H1 (cell line): ENCODE measurements around the gene KRIT1. TPM values are rescaled to one million over a fixed set of nuclear protein-coding genes. Genes with fewer than 3 reads are reported as not detected.

Source experiments
- CTCF ChIA-PET: fragments of 300-600 bp; sonication (Branson Sonifier 250); formaldehyde crosslinking; loops from one replicate; lab custom pipeline; 2021; ENCODE audit not compliant: partially characterized antibody; lab: Charles Lee
- POLR2A ChIA-PET: fragments of 300-600 bp; sonication (Branson Sonifier 250); formaldehyde crosslinking; loops from one replicate; lab custom pipeline; 2021; ENCODE audit warnings: inconsistent platforms; ENCODE audit not compliant: partially characterized antibody; lab: Charles Lee
- DNase-seq, 2 experiments: peaks; one replicate each; pipeline versions ENCODE4 v3.0.0 to v3.0.0-alpha.2; 2010 to 2022; ENCODE audit warnings: low spot score in 2 of 2, low read depth in 1 of 2, mixed read lengths in 1 of 2
- FAIRE-seq: peaks from 2 replicates; lab custom pipeline; 2011; peaks lifted over from hg19 to GRCh38; lab: Jason Lieb, UNC
- H2AFZ ChIP-seq: 2 replicates; pipeline ENCODE4 v1.8.1; 2012; ENCODE audit warnings: low read length, inconsistent platforms
- H2AK5ac ChIP-seq: 2 replicates; pipeline ENCODE4 v1.6.1; 2013; ENCODE audit warnings: low read depth, low read length
- H2BK120ac ChIP-seq: replicated peaks from 2 replicates; pipeline ENCODE3; 2013; ENCODE audit warnings: low read depth, low read length, inconsistent platforms
- H2BK12ac ChIP-seq: 2 replicates; pipeline ENCODE4 v1.6.1; 2013; ENCODE audit warnings: low read depth, low read length
- H2BK15ac ChIP-seq: 2 replicates; pipeline ENCODE4 v1.6.1; 2013; ENCODE audit warnings: low read length
- H2BK20ac ChIP-seq: 2 replicates; pipeline ENCODE4 v1.6.1; 2013; ENCODE audit warnings: low read length
- H2BK5ac ChIP-seq: 2 replicates; pipeline ENCODE4 v1.6.1; 2013; ENCODE audit warnings: low read depth, low read length
- H3K14ac ChIP-seq: 2 replicates; pipeline ENCODE4 v1.6.1; 2013; ENCODE audit warnings: inconsistent platforms; ENCODE audit not compliant: insufficient read length
- H3K18ac ChIP-seq: 2 replicates; pipeline ENCODE4 v1.6.1; 2013; ENCODE audit warnings: low read length; ENCODE audit errors: extremely low read depth
- H3K23ac ChIP-seq: 2 replicates; pipeline ENCODE4 v1.6.1; 2013; ENCODE audit warnings: inconsistent platforms; ENCODE audit not compliant: insufficient read length
- H3K23me2 ChIP-seq: 2 replicates; pipeline ENCODE4 v1.6.1; 2013; ENCODE audit warnings: low read depth, low read length
- H3K27ac ChIP-seq: 2 replicates; pipeline ENCODE4 v1.6.1; 2011; ENCODE audit warnings: low read depth, low read length, inconsistent platforms
- H3K27me3 ChIP-seq, 4 experiments: replicated peaks in 1 of 4; 1 replicate in 1 of 4; 2 replicates in 3 of 4; pipeline versions ENCODE4 v1.6.1 to v1.8.1; 2011 to 2013; ENCODE audit warnings: low read length in 3 of 4, mild to moderate bottlenecking in 3 of 4, inconsistent platforms in 2 of 4, mixed read lengths in 2 of 4, moderate library complexity in 1 of 4; ENCODE audit not compliant: control insufficient read depth in 3 of 4, insufficient read depth in 3 of 4; ENCODE audit errors: extremely low read depth in 1 of 4
- H3K36me3 ChIP-seq, 4 experiments: 2 replicates each; pipeline versions ENCODE4 v1.6.1 to v1.8.1; 2011 to 2013; ENCODE audit warnings: mild to moderate bottlenecking in 4 of 4, low read length in 3 of 4, moderate library complexity in 2 of 4, control low read depth in 1 of 4, inconsistent platforms in 1 of 4; ENCODE audit not compliant: insufficient read depth in 4 of 4, control insufficient read depth in 2 of 4
- H3K4ac ChIP-seq: replicated peaks from 2 replicates; pipeline ENCODE3; 2013; ENCODE audit warnings: low read length, low read depth, mixed read lengths, inconsistent platforms; ENCODE audit not compliant: insufficient read length
- H3K4me1 ChIP-seq, 4 experiments: replicated peaks in 1 of 4; 1 replicate in 1 of 4; 2 replicates in 3 of 4; pipeline versions ENCODE4 v1.6.1 to v1.8.1; 2011 to 2013; ENCODE audit warnings: low read length in 3 of 4, inconsistent platforms in 2 of 4, mixed read lengths in 1 of 4; ENCODE audit not compliant: insufficient read depth in 4 of 4, control insufficient read depth in 3 of 4
- H3K4me2 ChIP-seq, 2 experiments: 2 replicates each; pipeline versions ENCODE4 v1.6.1 to v1.8.1; 2011 to 2013; ENCODE audit warnings: low read depth in 2 of 2, low read length in 2 of 2, control low read depth in 1 of 2, inconsistent platforms in 1 of 2, mild to moderate bottlenecking in 1 of 2; ENCODE audit not compliant: insufficient read depth in 1 of 2
- H3K4me3 ChIP-seq, 4 experiments: fragments of 200-600, 300-600 bp in 1 of 4; sonication (generic), shearing (Covaris generic), sonication (Bioruptor Twin) in 1 of 4; 2 replicates each; pipeline versions ENCODE4 v1.5.1 to v1.8.1; 2011 to 2016; ENCODE audit warnings: low read length in 4 of 4, low read depth in 3 of 4, control low read depth in 2 of 4, inconsistent platforms in 2 of 4, mild to moderate bottlenecking in 2 of 4, mixed read lengths in 1 of 4, moderate library complexity in 1 of 4; ENCODE audit not compliant: insufficient read depth in 2 of 4; ENCODE audit errors: extremely low read depth in 1 of 4
- H3K56ac ChIP-seq: replicated peaks from 2 replicates; pipeline ENCODE3; 2013; ENCODE audit warnings: low read depth, mild to moderate bottlenecking, mixed read lengths, low read length, inconsistent platforms; ENCODE audit not compliant: insufficient read length
- H3K79me1 ChIP-seq: 2 replicates; pipeline ENCODE4 v1.6.1; 2013; ENCODE audit warnings: low read depth, low read length, control low read depth
- H3K79me2 ChIP-seq, 2 experiments: 2 replicates each; pipeline versions ENCODE4 v1.6.1 to v1.8.1; 2012 to 2013; ENCODE audit warnings: low read length in 2 of 2, mild to moderate bottlenecking in 2 of 2, inconsistent platforms in 1 of 2; ENCODE audit not compliant: insufficient read depth in 2 of 2, control insufficient read depth in 1 of 2
- H3K9ac ChIP-seq, 4 experiments: replicated peaks in 1 of 4; 1 replicate in 1 of 4; 2 replicates in 3 of 4; pipeline versions ENCODE4 v1.6.1 to v1.8.1; 2011 to 2013; ENCODE audit warnings: low read depth in 3 of 4, low read length in 3 of 4, control low read depth in 2 of 4, mild to moderate bottlenecking in 2 of 4, moderate library complexity in 2 of 4, inconsistent platforms in 1 of 4; ENCODE audit errors: extremely low read depth in 1 of 4
- H3K9me3 ChIP-seq, 2 experiments: 2 replicates each; pipeline versions ENCODE4 v1.6.1 to v1.8.1; 2012 to 2013; ENCODE audit warnings: mild to moderate bottlenecking in 2 of 2, moderate library complexity in 2 of 2, control low read depth in 1 of 2, inconsistent platforms in 1 of 2, low read depth in 1 of 2, low read length in 1 of 2, mixed read lengths in 1 of 2; ENCODE audit not compliant: insufficient read depth in 2 of 2
- H4K20me1 ChIP-seq, 2 experiments: replicated peaks in 1 of 2; 2 replicates each; pipeline versions ENCODE3 to v1.8.1; 2011 to 2013; ENCODE audit warnings: inconsistent platforms in 2 of 2, low read length in 2 of 2, mild to moderate bottlenecking in 1 of 2; ENCODE audit not compliant: insufficient read depth in 2 of 2, control insufficient read depth in 1 of 2
- H4K5ac ChIP-seq: 2 replicates; pipeline ENCODE4 v1.6.1; 2013; ENCODE audit warnings: low read length, low read depth, mixed read lengths, inconsistent platforms; ENCODE audit not compliant: insufficient read length
- H4K8ac ChIP-seq: 2 replicates; pipeline ENCODE4 v1.8.0; 2013; ENCODE audit warnings: mild to moderate bottlenecking, moderate library complexity, low read length, inconsistent platforms; ENCODE audit not compliant: insufficient read depth; ENCODE audit errors: extremely low read depth
- H4K91ac ChIP-seq: replicated peaks from 2 replicates; pipeline ENCODE3; 2013; ENCODE audit warnings: low read length, mixed read lengths, inconsistent platforms; ENCODE audit not compliant: insufficient read length
- BACH1 ChIP-seq: IDR thresholded peaks from 2 replicates; pipeline ENCODE4 v1.6.1; 2012; ENCODE audit warnings: low read length, improper control_type of control experiment
- CREB1 ChIP-seq: IDR thresholded peaks from 2 replicates; pipeline ENCODE4 v1.6.1; 2012; ENCODE audit warnings: inconsistent platforms
- EP300 ChIP-seq, 2 experiments: IDR thresholded peaks; 1 replicate in 1 of 2; 2 replicates in 1 of 2; pipeline ENCODE4 v1.6.1; 2011 to 2012; ENCODE audit warnings: low read depth in 2 of 2, low read length in 2 of 2, mild to moderate bottlenecking in 2 of 2, borderline replicate concordance in 1 of 2, inconsistent platforms in 1 of 2, moderate library complexity in 1 of 2
- JUN ChIP-seq: IDR thresholded peaks from 2 replicates; pipeline ENCODE4 v1.6.1; 2011; ENCODE audit warnings: low read depth, mild to moderate bottlenecking, improper control_type of control experiment, low read length
- KDM5A ChIP-seq: fragments of 200-600 bp; IDR thresholded peaks from 2 replicates; pipeline ENCODE4 v1.7.1; 2012; ENCODE audit warnings: mild to moderate bottlenecking, low read length, inconsistent platforms, mixed read lengths
- POU5F1 ChIP-seq: IDR thresholded peaks from 2 replicates; pipeline ENCODE4 v1.6.1; 2011; ENCODE audit warnings: low read depth, mild to moderate bottlenecking, low read length, moderate library complexity
- RFX5 ChIP-seq: IDR thresholded peaks from 2 replicates; pipeline ENCODE4 v1.6.1; 2011; ENCODE audit warnings: low read depth, low read length, improper control_type of control experiment, borderline replicate concordance
- SIN3A ChIP-seq, 2 experiments: IDR thresholded peaks in 1 of 2; conservative IDR thresholded peaks in 1 of 2; 2 replicates each; pipeline ENCODE4 v1.6.1; 2011 to 2012; ENCODE audit warnings: low read length in 2 of 2, improper control_type of control experiment in 1 of 2, low read depth in 1 of 2, mild to moderate bottlenecking in 1 of 2
- SIX5 ChIP-seq: IDR thresholded peaks from 2 replicates; pipeline ENCODE4 v1.6.1; 2011; ENCODE audit warnings: mild to moderate bottlenecking, low read depth, low read length
- SP2 ChIP-seq: IDR thresholded peaks from 2 replicates; pipeline ENCODE4 v1.6.1; 2012; ENCODE audit warnings: mild to moderate bottlenecking, low read length, inconsistent platforms
- SRF ChIP-seq: IDR thresholded peaks from 2 replicates; pipeline ENCODE4 v1.6.1; 2011; ENCODE audit warnings: mild to moderate bottlenecking, low read depth, low read length, moderate library complexity
- SUZ12 ChIP-seq: fragments of 200-600 bp; sonication (generic); IDR thresholded peaks from 2 replicates; pipeline ENCODE4 v1.6.1; 2012; ENCODE audit warnings: mild to moderate bottlenecking, inconsistent platforms, low read length, moderate library complexity, mixed read lengths
- YY1 ChIP-seq: IDR thresholded peaks from 2 replicates; pipeline ENCODE4 v1.6.1; 2011; ENCODE audit warnings: low read depth, mild to moderate bottlenecking, low read length
- polyA plus RNA-seq, 7 experiments: library from polyadenylated mRNA; depleted of rRNA in 3 of 7; stranded (reverse) in 5 of 7; unstranded in 2 of 7; fragments of >200 nt in 5 of 7; fragments of 200-250 nt in 2 of 7; gene quantifications; 1 replicate in 5 of 7; 2 replicates in 1 of 7; 4 replicates in 1 of 7; pipeline versions ENCODE4 v1.2.1 to v1.2.3, GENCODE V29; 2011 to 2013; ENCODE audit warnings: missing spikeins in 2 of 7, mixed read lengths in 2 of 7
- total RNA-seq: library from RNA; stranded (reverse); fragmentation: NEBNext Ultra II Directional; extraction: Animal tissue kit (Norgen Biotek cat#: 25700); gene quantifications from 2 replicates; pipeline ENCODE4 v1.2.1, GENCODE V29; 2021
- TF ChIP-seq, protein P1 (sequence below): IDR thresholded peaks from 2 replicates; pipeline ENCODE4 v1.6.1; 2012; ENCODE audit warnings: low read length, inconsistent platforms

The KRIT1 gene
- total and polyA plus RNA-seq, 2 of the 8 experiments (the other 6 are each of a cell fraction or from before 2014, with no cell fraction given), result 14.3 to 28.8 TPM

DNA sequence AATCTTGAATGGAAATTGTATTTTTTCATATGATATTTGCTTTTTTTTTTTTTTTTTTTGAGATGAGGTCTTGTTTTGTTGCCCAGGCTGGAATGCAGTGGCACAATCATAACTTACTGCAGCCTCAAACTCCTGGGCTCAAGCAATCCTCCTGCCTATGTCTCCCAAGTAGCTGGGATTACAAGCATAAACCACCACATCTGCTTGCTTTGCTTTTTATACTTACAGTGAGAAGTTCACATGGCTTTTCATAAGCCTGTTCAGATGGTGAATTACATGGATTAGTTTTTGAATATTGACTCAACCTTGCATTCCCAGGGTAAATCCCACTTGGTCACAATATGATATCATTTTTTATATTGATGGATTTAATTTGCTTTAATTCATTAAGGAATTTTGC is 88.7 kb downstream of the KRIT1 start:
- CTCF ChIA-PET, result no interaction called here
- no peak overlapping the region for H3K18ac ChIP-seq

More for the DNA sequence above, 88.7 kb downstream of the KRIT1 start:
- Histone ChIP-seq H2BK12ac (no peak overlapping the region), H3K27ac (no peak overlapping the region), H3K36me3 (no peaks in the 10 kb centered on the region), H3K9me3 (no peaks in the 10 kb centered on the region), H2BK120ac (no peak overlapping the region), H4K5ac (no peak overlapping the region), H3K14ac (no peak overlapping the region), H3K23ac (no peak overlapping the region), H3K56ac (no peak overlapping the region), H3K79me1 (no peaks in the 10 kb centered on the region), H3K4me1 (no peaks in the 10 kb centered on the region), H3K4me3 (no peak overlapping the region), H3K23me2 (no peaks in the 10 kb centered on the region), H3K9ac (no peak overlapping the region), H3K4me2 (no peak overlapping the region), H2AK5ac (no peak overlapping the region), H2AFZ (no peak overlapping the region), H2BK15ac (no peak overlapping the region), H3K79me2 (no peaks in the 10 kb centered on the region), H2BK5ac (no peak overlapping the region)
- TF ChIP-seq KDM5A (no peak), SRF (no peak), POU5F1 (no peak), EP300 (IDR thresholded peaks at IDR 0.05; ENCODE audit: borderline replicate concordance in 1 of 2, low read depth in 2 of 2, low read length in 2 of 2) (no peak), BACH1 (no peak), RFX5 (no peak), SIN3A (conservative IDR thresholded peaks at IDR 0.05 in 1 of 2, IDR thresholded peaks at IDR 0.05 in 1 of 2; ENCODE audit: low read depth in 1 of 2, low read length in 2 of 2) (no peak), SUZ12 (no peak), SIX5 (no peak), SP2 (no peak), YY1 (no peak), JUN (no peak), CREB1 (no peak)
- TF ChIP-seq, protein P1, sequence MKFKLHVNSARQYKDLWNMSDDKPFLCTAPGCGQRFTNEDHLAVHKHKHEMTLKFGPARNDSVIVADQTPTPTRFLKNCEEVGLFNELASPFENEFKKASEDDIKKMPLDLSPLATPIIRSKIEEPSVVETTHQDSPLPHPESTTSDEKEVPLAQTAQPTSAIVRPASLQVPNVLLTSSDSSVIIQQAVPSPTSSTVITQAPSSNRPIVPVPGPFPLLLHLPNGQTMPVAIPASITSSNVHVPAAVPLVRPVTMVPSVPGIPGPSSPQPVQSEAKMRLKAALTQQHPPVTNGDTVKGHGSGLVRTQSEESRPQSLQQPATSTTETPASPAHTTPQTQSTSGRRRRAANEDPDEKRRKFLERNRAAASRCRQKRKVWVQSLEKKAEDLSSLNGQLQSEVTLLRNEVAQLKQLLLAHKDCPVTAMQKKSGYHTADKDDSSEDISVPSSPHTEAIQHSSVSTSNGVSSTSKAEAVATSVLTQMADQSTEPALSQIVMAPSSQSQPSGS, result no peak
- TF ChIP-seq, all 59 proteins: peak for 0
- FAIRE-seq (no peak), DNase-seq (no peak)
- H4K20me1 ChIP-seq, result no peaks in the 10 kb centered on the region
- no peak overlapping the region for H4K91ac ChIP-seq
- H2BK20ac ChIP-seq, result no peak overlapping the region
- H3K4ac ChIP-seq, result no peak overlapping the region
- H4K8ac ChIP-seq, result no peak overlapping the region
- H3K27me3 ChIP-seq, result no peaks in the 10 kb centered on the region
- POLR2A ChIA-PET, result no interaction called here
